HCT116 (cell line): ENCODE measurements around the gene ARHGAP8.

ENCODE experiments used
- CEBPB ChIP-seq: IDR thresholded peaks from 2 replicates; pipeline ENCODE4 v1.6.1; 2012; ENCODE audit warnings: low read depth
- CTCF ChIP-seq, 3 experiments: fragments of 200-600 bp in 1 of 3; sonication (generic) in 1 of 3; IDR thresholded peaks in 2 of 3; conservative IDR thresholded peaks in 1 of 3; 2 replicates each; pipeline ENCODE4 v1.5.1; 2012 to 2017; ENCODE audit warnings: low read depth in 2 of 3, low read length in 2 of 3, antibody characterized with exemption in 1 of 3, borderline replicate concordance in 1 of 3, control low read depth in 1 of 3, mild to moderate bottlenecking in 1 of 3, mixed read lengths in 1 of 3, mixed run types in 1 of 3, moderate library complexity in 1 of 3; ENCODE audit not compliant: insufficient read depth in 1 of 3
- EZH2phosphoT487 ChIP-seq: fragments of 200-600 bp; IDR thresholded peaks from 2 replicates; pipeline ENCODE4 v1.6.1; 2018; ENCODE audit warnings: antibody characterized with exemption, borderline replicate concordance
- POLR2A ChIP-seq: IDR thresholded peaks from 2 replicates; pipeline ENCODE4 v1.7.0; 2011; ENCODE audit warnings: borderline replicate concordance; ENCODE audit not compliant: insufficient read depth, insufficient read length; ENCODE audit errors: extremely low read depth
- SIN3A ChIP-seq: IDR thresholded peaks from 2 replicates; pipeline ENCODE4 v1.6.1; 2012; ENCODE audit warnings: low read depth
- YY1 ChIP-seq: IDR thresholded peaks from 2 replicates; pipeline ENCODE4 v1.6.1; 2011; ENCODE audit warnings: low read length, low read depth, moderate library complexity, mild to moderate bottlenecking; ENCODE audit not compliant: insufficient replicate concordance; ENCODE audit errors: extremely low read depth

GRCh38 chr22:44838316-44839016 lies 86.1 kb downstream of the ARHGAP8 start:
- TF ChIP-seq EZH2phosphoT487: no peak
- no peak for TF ChIP-seq CEBPB
- TF ChIP-seq CTCF (IDR thresholded peaks at IDR 0.05 in 2 of 3, conservative IDR thresholded peaks at IDR 0.05 in 1 of 3; ENCODE audit: borderline replicate concordance in 1 of 3, insufficient read depth in 1 of 3, low read depth in 2 of 3, low read length in 2 of 3): no peak
- TF ChIP-seq POLR2A: no peak
- no peak for TF ChIP-seq SIN3A
- no peak for TF ChIP-seq YY1
